T-helper 2 cell treated with Interferon-gamma antibody and Interleukin-4, amounts not matched to agents 100 ng/mL and 5 ng/mL, for 36 hours (primary cell): ENCODE measurements around the gene CCDC81. TPM values are rescaled to one million over a fixed set of nuclear protein-coding genes. Genes with fewer than 3 reads are reported as not detected.
"Not testable (repeated sequence)": the region's sequence is repeated elsewhere in the genome, so short reads cannot be mapped to it uniquely, and the experiment has no call there.

Source experiments
- intact Hi-C: fragments of 100-400 bp; cut with micrococcal nuclease; formaldehyde crosslinking; loops from one replicate; pipeline ENCODE4 v1.15.1; 2023
- total RNA-seq: library from RNA; stranded (reverse); gene quantifications from 2 replicates; pipeline ENCODE4 v1.2.3, GENCODE V29; 2022

CCDC81 gene
- 0.73 and 0.80 TPM in 2 replicates for total RNA-seq

- intact Hi-C loops, result no loop called here
These were observed at the start of gene CCDC81 for GRCh38 chr11:86374586-86374985. CCDC81 (plus strand) TSS chr11:86374887; CDS start chr11:86375164, 277 bp downstream.

DNA sequence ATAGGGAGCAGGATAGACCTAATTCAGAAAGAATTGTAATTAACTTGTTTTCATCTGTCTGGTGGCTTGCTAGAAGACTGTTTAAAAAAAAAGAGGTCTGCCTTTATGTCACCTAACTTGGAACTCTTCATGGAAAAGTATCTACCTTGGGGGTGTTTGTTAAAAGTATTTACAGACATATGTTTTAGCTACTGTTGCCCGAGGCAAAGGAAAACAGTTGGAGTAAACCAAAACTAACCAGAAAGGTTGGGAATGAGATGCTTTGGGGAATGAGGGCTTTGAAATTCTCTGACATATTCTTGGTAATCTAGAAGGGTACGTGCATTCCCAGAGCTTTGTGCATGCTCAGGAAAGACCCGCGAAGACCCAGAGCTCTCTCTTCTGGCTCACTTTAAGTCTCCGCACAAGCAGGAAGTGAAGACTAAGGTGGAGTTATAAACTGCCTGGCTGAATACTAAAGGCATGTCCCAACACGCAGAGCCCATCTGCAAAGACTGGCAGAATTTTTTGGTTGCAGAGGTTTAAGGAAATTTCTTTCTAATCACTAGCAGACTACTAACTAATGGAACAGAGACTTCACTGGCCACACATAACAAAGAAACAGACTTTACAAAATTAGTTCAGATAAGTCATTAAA, 39.4 kb upstream of the CCDC81 start:
- intact Hi-C loops, result no loop called here

- intact Hi-C loops, result no loop called here
These were observed 37.5 kb upstream of the CCDC81 start for GRCh38 chr11:86337227-86337626.

GRCh38 chr11:86341382-86341781, 33.3 kb upstream of the CCDC81 start:
- intact Hi-C loops, result no loop called here

DNA sequence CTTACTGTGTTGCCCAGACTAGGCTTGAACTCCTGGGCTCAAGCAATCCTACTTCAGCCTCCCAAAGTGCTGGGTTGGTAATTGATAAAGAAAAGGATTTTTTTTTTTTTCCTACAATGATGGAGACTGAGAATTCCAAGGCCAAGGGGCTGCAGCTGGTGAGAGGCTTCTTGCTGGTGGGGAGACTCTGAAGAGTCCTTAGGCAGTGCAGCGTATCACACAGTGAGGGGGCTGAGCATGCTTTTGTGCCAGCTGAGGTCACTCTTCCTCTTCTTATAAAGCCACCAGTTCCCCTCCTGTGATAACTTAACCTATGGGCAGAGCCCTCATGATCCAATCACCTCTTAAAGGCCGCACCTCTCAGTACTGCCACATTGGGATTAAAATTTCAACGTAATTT, 28.2 kb upstream of the CCDC81 start:
- intact Hi-C loops, result no loop called here

DNA sequence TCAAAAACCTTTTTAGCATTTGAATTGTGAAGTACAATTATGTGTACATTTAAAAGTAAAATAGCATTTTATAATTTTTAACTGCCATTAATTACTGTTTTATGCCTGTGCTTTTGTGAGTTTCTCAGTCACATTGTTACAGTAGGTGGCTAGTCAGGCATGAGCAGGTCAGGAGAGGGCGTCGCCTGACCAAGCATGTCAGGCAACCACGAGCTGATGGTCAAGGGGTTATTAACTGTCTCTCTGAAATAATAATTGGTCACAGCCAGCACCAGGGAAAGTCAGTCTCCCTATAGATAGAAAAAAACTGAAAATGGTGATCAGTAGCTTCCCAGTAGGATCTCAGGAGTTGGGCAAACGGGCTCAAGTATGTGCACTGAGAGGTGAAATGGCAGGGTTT, 19.4 kb upstream of the CCDC81 start:
- intact Hi-C loops, result no loop called here

DNA sequence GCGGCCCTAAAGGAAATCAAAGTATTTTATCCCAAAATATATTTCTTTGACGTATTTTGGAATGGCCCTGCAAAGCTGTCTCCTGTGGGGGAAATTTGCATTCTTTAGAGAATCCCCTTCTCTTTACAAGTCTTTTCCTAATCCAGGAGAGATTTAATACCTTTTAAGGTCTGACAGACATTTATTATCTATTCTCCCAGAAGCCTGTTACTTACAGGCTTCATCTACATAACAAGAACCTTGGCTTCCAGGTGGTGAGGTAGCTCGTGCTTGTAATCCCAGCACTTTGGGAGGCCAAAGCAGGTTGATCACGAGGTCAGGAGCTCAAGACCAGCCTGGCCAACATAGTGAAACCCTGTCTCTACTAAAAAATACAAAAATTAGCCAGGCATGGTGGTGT, 17.3 kb upstream of the CCDC81 start:
- intact Hi-C loops, result not testable (repeated sequence)

DNA sequence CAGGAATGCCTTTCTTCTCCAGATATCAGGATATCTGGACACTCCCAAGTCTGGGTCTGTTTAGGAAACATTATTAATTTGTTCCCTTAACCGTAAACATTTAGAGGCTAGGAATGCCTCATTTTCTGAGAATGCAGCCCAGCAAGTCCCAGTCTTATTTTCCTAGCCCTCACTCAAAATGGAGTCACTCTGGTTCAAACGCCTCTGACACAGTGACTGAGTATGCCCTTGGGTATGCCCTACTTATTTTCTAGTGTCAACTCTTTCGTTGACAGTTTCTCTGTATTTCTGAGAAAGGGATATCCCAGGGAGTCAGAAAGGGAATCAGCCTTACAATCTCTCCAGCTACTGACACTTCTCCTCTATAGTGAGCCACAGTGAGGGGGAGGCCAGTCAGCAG, 16.0 kb upstream of the CCDC81 start:
- intact Hi-C loops, result no loop called here

DNA sequence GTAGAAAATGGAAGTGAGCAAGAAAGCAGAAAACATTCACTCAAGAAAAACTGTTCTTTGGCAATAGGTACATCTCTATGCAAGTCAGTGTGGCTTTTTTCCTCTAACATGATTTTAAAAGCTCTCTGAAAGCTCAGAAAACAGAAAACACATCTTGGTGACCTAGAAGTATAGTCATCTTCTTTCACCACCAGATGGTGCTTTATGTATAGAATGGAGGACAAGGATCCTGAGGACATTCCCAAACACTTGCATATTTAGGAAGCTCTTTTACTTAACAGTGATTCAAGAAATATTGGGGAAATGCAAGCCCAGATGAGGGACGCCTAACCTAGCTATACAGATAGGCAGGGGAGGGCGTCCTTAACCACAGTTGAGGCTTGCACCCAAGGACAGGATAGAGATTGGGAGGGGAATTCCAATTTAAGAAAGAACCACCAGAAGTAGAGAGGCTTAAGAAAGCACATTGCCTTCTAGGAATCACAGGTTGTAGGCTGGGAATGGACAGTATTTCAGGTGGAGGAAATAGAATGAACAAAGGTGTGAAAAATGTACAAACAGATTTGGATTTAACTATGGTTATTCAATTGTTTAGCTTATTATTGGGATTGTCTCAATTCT, 13.8 kb upstream of the CCDC81 start:
- intact Hi-C loops, result no loop called here

DNA sequence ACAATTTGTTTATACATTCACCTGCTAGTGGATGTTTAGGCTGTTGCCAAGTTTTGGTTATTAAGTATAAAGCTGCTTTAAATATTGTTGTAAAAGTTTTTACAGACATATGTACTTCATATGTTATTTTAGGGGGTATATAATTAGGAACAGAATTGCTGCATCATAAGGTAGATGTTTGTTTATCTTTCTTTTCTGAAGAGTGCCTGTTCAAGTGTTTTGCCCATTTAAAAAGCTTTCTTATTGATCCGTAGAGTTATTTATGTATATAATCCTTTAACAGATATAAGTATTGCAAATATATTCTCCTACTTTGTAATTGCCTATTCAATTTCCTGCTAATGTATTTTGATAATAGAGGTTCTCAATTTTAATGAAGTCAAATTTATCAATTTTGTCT, 11.3 kb upstream of the CCDC81 start:
- intact Hi-C loops, result no loop called here

- intact Hi-C loops, result no loop called here
These were observed 9.1 kb upstream of the CCDC81 start for GRCh38 chr11:86365546-86365945.

GRCh38 chr11:86369668-86370067, 5.0 kb upstream of the CCDC81 start:
- intact Hi-C loops, result no loop called here

DNA sequence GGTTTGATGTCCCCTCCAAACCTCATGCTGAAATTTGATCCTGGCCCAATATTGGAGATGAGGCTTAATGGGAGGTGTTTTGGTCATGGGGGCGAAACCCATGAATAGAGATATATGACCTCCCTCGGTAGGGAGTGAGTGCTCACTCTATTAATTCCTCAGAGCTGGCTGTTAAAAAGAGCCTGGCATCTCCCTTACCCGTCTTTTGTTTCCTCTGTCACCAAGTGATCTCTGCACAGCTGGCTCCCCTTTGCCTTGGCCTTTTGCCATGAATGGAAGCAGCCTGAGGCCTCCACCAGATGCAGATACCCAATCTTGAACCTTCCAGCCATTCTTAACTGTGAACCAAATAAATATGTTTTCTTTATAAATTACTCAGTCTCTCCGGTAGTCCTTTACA, 4.5 kb upstream of the CCDC81 start:
- intact Hi-C loops, result no loop called here

- intact Hi-C loops, result no loop called here
These were observed 3.6 kb upstream of the CCDC81 start for GRCh38 chr11:86370922-86371594.

DNA sequence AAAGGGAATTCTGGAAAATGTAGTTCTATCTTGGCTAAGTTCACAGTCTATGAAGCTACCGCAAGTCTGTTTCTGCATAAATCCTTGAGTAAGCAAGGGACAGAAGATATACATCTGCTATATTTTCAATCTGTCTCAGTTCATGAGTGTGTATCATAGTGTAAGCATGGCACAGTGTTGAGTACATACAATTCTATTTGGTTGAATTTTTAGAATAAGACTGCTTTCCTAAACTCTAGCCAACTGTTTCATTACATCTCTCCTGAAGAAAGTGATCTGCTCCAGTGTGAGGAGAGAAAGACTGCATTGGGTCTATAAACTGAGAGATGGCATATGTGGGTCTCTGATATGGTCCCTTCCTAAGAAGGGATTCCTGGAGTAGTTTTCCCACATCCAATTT, 2.6 kb upstream of the CCDC81 start:
- intact Hi-C loops, result no loop called here

DNA sequence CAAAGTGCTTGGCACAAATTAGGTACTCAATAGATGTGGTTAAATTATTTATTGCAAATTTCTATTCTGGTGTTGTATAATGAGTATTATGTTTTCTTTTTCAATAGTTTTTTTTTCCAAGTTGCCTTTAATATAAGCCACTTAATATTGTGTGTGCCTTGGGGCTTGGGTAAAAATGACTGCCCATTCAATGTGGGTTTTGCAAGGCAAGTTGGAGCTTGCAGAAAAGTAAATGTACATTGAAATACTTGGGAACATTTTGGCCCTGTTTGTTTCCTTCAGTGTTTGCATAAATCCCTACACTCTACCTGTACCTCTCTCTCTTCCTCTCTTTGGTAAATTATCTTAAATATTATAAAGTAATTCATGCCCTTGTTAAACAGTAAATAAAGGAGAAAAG, 2.1 kb upstream of the CCDC81 start:
- intact Hi-C loops, result no loop called here

GRCh38 chr11:86374069-86374468, 618 bp upstream of the CCDC81 start:
- intact Hi-C loops, result no loop called here

- intact Hi-C loops, result no loop called here
These were observed 3.3 kb downstream of the CCDC81 start for GRCh38 chr11:86377972-86378371.

DNA sequence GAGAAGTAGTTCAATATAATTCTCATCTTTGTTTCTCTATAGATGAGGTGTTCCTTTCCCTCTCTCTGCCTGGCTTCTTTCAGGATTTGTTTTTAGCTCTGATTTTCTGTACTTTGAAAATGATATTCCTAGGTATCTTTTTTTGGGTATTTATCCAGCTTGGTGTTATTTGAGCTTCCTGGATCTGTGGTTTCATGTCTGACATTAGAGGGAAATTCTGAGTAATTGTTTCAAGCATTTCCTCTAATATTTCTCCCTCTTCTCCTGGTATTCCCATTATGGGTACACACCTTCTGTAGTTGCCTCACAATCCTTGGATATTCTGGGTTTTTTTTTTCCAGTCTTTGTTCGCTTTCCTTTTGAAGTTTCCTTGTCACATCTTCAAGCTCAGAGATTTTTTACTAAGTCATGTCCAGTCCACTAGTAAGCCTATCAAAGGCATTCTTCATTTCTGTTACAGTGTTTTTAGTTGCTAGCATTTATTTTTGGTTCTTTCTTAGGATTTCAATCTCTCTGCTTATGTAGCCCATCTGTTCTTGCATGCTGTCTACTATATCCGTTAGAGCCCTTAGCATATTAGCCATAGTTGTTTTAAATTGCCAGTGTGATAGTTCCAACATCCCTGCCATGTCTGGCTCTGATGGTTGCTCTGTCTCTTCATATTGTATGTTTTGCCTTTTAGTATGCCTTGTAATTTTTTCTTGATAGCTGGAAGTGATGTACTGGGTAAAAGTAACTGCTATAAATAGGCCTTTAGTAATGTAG, 5.8 kb downstream of the CCDC81 start:
- intact Hi-C loops, result no loop called here

DNA sequence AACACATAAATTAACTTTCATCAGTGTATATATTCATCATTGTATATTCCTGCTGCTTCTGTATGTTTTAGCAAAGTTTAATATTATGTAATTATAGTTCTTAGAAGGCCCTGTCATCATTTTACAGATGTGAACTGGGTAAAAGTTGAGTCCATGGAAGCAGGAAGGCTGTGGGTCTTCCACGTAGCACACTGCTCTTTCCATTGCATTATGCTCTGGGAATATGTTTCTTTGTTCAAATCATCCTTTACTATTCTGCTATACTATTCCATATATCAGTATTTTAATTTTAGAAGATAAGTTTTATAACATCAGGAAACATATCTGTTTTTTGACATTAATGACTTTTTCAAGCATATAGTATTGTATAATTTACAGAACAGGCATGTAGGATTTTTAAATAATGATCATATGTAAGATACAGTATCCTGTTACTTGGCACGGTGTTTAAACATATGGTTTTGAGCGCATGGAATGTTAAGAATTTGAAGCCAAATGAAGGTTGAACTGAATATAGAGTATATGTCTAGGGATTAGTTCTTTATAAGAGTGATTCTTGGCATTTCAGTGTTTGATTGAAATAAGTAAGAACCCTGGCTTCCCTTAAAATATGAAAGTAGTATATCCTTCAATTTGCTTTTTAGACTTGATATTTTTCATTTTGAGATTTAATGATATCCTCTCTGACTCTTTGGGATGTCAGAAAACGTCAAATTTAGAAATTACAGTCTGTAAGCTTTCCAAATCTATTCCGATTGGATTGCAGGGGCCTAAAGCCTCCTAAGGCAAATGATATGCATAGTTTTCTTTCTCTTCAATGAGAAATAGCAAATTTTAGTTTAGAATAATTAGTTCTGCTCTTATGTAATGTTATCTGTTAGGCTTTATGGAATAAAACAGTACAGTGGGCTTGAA, 8.6 kb downstream of the CCDC81 start:
- intact Hi-C loops, result no loop called here

- intact Hi-C loops, result no loop called here
These were observed 11.6 kb downstream of the CCDC81 start for GRCh38 chr11:86386283-86386682.
